H9 (cell line): Measurements from ENCODE around the gene HYDIN. TPM values are rescaled to one million over a fixed set of nuclear protein-coding genes. Genes with fewer than 3 reads are reported as not detected.
"Not testable (repeated sequence)": the region's sequence is repeated elsewhere in the genome, so short reads cannot be mapped to it uniquely, and the experiment has no call there.

Experiments used
- DNase-seq: peaks from one replicate; pipeline ENCODE4 v3.0.0-alpha.2; 2017
- H2AFZ ChIP-seq: one replicate; pipeline ENCODE4 v1.6.1; 2013; ENCODE audit warnings: mild to moderate bottlenecking, low read length, control low read depth, moderate library complexity
- H2AK5ac ChIP-seq: 2 replicates; pipeline ENCODE4 v1.6.1; 2013; ENCODE audit warnings: low read length, control low read depth, mixed read lengths; ENCODE audit not compliant: insufficient read length
- H2BK120ac ChIP-seq: one replicate; pipeline ENCODE4 v1.6.1; 2013; ENCODE audit warnings: low read depth, mild to moderate bottlenecking, low read length, control low read depth, inconsistent platforms; ENCODE audit not compliant: poor library complexity, severe bottlenecking
- H2BK12ac ChIP-seq: 2 replicates; pipeline ENCODE4 v1.6.1; 2013; ENCODE audit warnings: low read length, control low read depth, mixed read lengths, low read depth; ENCODE audit not compliant: insufficient read length
- H2BK15ac ChIP-seq: 2 replicates; pipeline ENCODE4 v1.6.1; 2013; ENCODE audit warnings: low read depth, low read length, control low read depth
- H2BK20ac ChIP-seq: one replicate; pipeline ENCODE4 v1.6.1; 2013; ENCODE audit warnings: low read depth, mild to moderate bottlenecking, low read length, control low read depth, inconsistent platforms; ENCODE audit not compliant: poor library complexity, severe bottlenecking
- H2BK5ac ChIP-seq: 2 replicates; pipeline ENCODE4 v1.6.1; 2013; ENCODE audit warnings: low read length, control low read depth, mixed read lengths; ENCODE audit not compliant: insufficient read length
- H3K14ac ChIP-seq: 2 replicates; pipeline ENCODE4 v1.6.1; 2013; ENCODE audit warnings: low read length, control low read depth; ENCODE audit not compliant: insufficient read depth
- H3K18ac ChIP-seq: 2 replicates; pipeline ENCODE4 v1.6.1; 2013; ENCODE audit warnings: low read depth, mild to moderate bottlenecking, mixed read lengths, low read length, control low read depth; ENCODE audit not compliant: insufficient read length
- H3K23ac ChIP-seq: 2 replicates; pipeline ENCODE4 v1.6.1; 2013; ENCODE audit warnings: low read length, control low read depth, mixed read lengths, low read depth; ENCODE audit not compliant: insufficient read length
- H3K23me2 ChIP-seq: 2 replicates; pipeline ENCODE4 v1.6.1; 2013; ENCODE audit warnings: low read depth, mild to moderate bottlenecking, mixed read lengths, low read length, control low read depth; ENCODE audit not compliant: insufficient read length, poor library complexity, severe bottlenecking
- H3K27ac ChIP-seq: 2 replicates; pipeline ENCODE4 v1.5.1; 2013; ENCODE audit warnings: low read length, control low read depth, mixed read lengths, low read depth; ENCODE audit not compliant: insufficient read length
- H3K27me3 ChIP-seq: 2 replicates; pipeline ENCODE4 v1.6.1; 2013; ENCODE audit warnings: low read length, control low read depth, inconsistent platforms; ENCODE audit not compliant: insufficient read depth
- H3K4ac ChIP-seq: 2 replicates; pipeline ENCODE4 v1.6.1; 2013; ENCODE audit warnings: low read depth, mild to moderate bottlenecking, control low read depth, inconsistent platforms, low read length, moderate library complexity
- H3K4me1 ChIP-seq: 2 replicates; pipeline ENCODE4 v1.6.1; 2013; ENCODE audit warnings: low read length, control low read depth, inconsistent platforms; ENCODE audit not compliant: insufficient read depth
- H3K4me2 ChIP-seq: 2 replicates; pipeline ENCODE4 v1.6.1; 2013; ENCODE audit warnings: low read length, control low read depth, mixed read lengths; ENCODE audit not compliant: insufficient read length, insufficient read depth
- H3K56ac ChIP-seq: 2 replicates; pipeline ENCODE4 v1.6.1; 2013; ENCODE audit warnings: low read depth, mild to moderate bottlenecking, mixed read lengths, low read length, control low read depth; ENCODE audit not compliant: insufficient read length
- H3K79me1 ChIP-seq: 2 replicates; pipeline ENCODE4 v1.6.1; 2013; ENCODE audit warnings: low read depth, mild to moderate bottlenecking, moderate library complexity, low read length, control low read depth, inconsistent platforms; ENCODE audit not compliant: insufficient read depth, poor library complexity, severe bottlenecking
- H3K79me2 ChIP-seq: 2 replicates; pipeline ENCODE4 v1.6.1; 2013; ENCODE audit warnings: low read length, control low read depth, inconsistent platforms; ENCODE audit not compliant: insufficient read depth
- H3K9ac ChIP-seq: 2 replicates; pipeline ENCODE4 v1.6.1; 2013; ENCODE audit warnings: low read length, control low read depth, mixed read lengths; ENCODE audit not compliant: insufficient read length; ENCODE audit errors: extremely low read depth
- H3K9me3 ChIP-seq: one replicate; pipeline ENCODE4 v1.6.1; 2013; ENCODE audit warnings: low read depth, low read length, inconsistent platforms; ENCODE audit not compliant: control insufficient read depth
- H3T11ph ChIP-seq: one replicate; pipeline ENCODE4 v1.6.1; 2013; ENCODE audit warnings: mild to moderate bottlenecking, low read length, control low read depth, inconsistent platforms
- H4K20me1 ChIP-seq: one replicate; pipeline ENCODE4 v1.6.1; 2013; ENCODE audit not compliant: control insufficient read depth, insufficient read length, insufficient read depth
- H4K5ac ChIP-seq: 2 replicates; pipeline ENCODE4 v1.6.1; 2013; ENCODE audit warnings: low read depth, mild to moderate bottlenecking, mixed read lengths, low read length, control low read depth; ENCODE audit not compliant: insufficient read length
- H4K8ac ChIP-seq: replicated peaks from 2 replicates; pipeline ENCODE4 v1.6.1; 2013; ENCODE audit warnings: low read length, control low read depth, mixed read lengths, low read depth; ENCODE audit not compliant: insufficient read length
- H4K91ac ChIP-seq: 2 replicates; pipeline ENCODE4 v1.6.1; 2013; ENCODE audit warnings: low read depth, mild to moderate bottlenecking, moderate library complexity, mixed read lengths, low read length, control low read depth; ENCODE audit not compliant: insufficient read length
- H3K27ac Mint-ChIP-seq, 3 experiments: 2 replicates in 2 of 3; 3 replicates in 1 of 3; pipeline ENCODE4 v1.8.0; 2020 to 2021; ENCODE audit warnings: mixed read lengths in 3 of 3, mild to moderate bottlenecking in 1 of 3, moderate library complexity in 1 of 3
- H3K27me3 Mint-ChIP-seq: 2 replicates; pipeline ENCODE4 v1.8.0; 2021; ENCODE audit warnings: low read depth, mild to moderate bottlenecking, moderate library complexity, mixed read lengths
- H3K36me3 Mint-ChIP-seq, 3 experiments: 2 replicates in 2 of 3; 3 replicates in 1 of 3; pipeline ENCODE4 v1.8.0; 2020 to 2021; ENCODE audit warnings: low read depth in 3 of 3, mixed read lengths in 3 of 3; ENCODE audit not compliant: insufficient read depth in 1 of 3
- H3K4me1 Mint-ChIP-seq, 2 experiments: 2 replicates each; pipeline ENCODE4 v1.8.0; 2020; ENCODE audit warnings: mixed read lengths in 2 of 2
- H3K4me3 Mint-ChIP-seq, 2 experiments: 2 replicates in 1 of 2; 3 replicates in 1 of 2; pipeline ENCODE4 v1.8.0; 2020 to 2021; ENCODE audit warnings: mild to moderate bottlenecking in 2 of 2, mixed read lengths in 2 of 2, moderate library complexity in 1 of 2
- H3K9me3 Mint-ChIP-seq, 2 experiments: 2 replicates in 1 of 2; 3 replicates in 1 of 2; pipeline ENCODE4 v1.8.0; 2020; ENCODE audit warnings: mild to moderate bottlenecking in 2 of 2, mixed read lengths in 2 of 2, moderate library complexity in 1 of 2
- CTCF ChIP-seq: fragments of 200-600 bp; sonication (generic); conservative IDR thresholded peaks from 3 replicates; pipeline ENCODE4 v1.8.0; 2021; ENCODE audit warnings: antibody characterized with exemption, mild to moderate bottlenecking
- WGBS: extraction: QIAGEN DNeasy Blood & Tissue Kit; methylation state at CpG from one replicate; pipeline ENCODE4 v1.1.7; 2013; ENCODE audit warnings: missing lambda C conversion rate, low lambda C conversion rate, mixed read lengths; ENCODE audit not compliant: insufficient read length; ENCODE audit errors: extremely low coverage; 5-methylcytosine and 5-hydroxymethylcytosine counted together
- total RNA-seq: library from RNA; stranded (reverse); gene quantifications from 2 replicates; pipeline ENCODE4 v1.2.1, GENCODE V29; 2021

The HYDIN gene
- total RNA-seq, 1 experiment from 2014 or later: 1.7 TPM

DNA sequence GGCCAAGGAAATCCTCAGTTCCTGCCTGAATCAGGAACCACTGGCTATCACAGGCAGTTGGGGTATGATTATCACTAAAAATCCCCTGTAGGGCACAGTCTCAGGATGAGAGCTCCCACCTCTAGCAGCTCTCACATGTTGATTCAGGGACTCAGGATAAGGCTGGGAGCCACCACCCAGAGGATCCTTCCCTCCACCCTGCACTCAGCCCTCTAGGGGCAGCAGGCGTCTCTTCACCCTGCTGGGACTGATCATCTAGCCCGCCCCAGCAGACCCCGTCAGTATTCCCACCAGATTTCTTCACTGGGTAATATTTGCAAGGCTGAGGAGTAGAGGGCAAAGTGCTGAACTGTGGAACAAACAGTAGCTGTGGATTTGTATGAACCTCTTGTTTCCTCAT lies 224.0 kb downstream of the HYDIN start:
- H3K4ac ChIP-seq, H3K27ac Mint-ChIP-seq, H2BK20ac ChIP-seq, H3K14ac ChIP-seq, H3K4me1 ChIP-seq, H4K8ac ChIP-seq, H3K23me2 ChIP-seq, H2BK5ac ChIP-seq, H3K79me2 ChIP-seq, H2BK12ac ChIP-seq, H4K20me1 ChIP-seq, H3K18ac ChIP-seq, H3K36me3 Mint-ChIP-seq, H3K27me3 ChIP-seq, H4K5ac ChIP-seq, H3K9me3 ChIP-seq, H3T11ph ChIP-seq, H2BK120ac ChIP-seq, H3K56ac ChIP-seq, H4K91ac ChIP-seq, H3K4me3 Mint-ChIP-seq, H3K9ac ChIP-seq, H3K27ac ChIP-seq, H3K4me2 ChIP-seq, H3K9me3 Mint-ChIP-seq, H2AK5ac ChIP-seq, H3K79me1 ChIP-seq, DNase-seq, H3K4me1 Mint-ChIP-seq, H3K27me3 Mint-ChIP-seq, H2AFZ ChIP-seq, H2BK15ac ChIP-seq, H3K23ac ChIP-seq: not testable (repeated sequence)
- no CpG with 5 or more reads among the region's 3 CpGs for WGBS
- TF ChIP-seq CTCF: peak; percentile 46; the same call in 2 of the 3 replicates
